Astrocyte of the cerebellum (primary cell): ENCODE measurements around the gene STK17B.
"Not testable (repeated sequence)": the region's sequence is repeated elsewhere in the genome, so short reads cannot be mapped to it uniquely, and the experiment has no call there.

Experiments
- DNase-seq: peaks from one replicate; pipeline ENCODE4 v3.0.0-alpha.2; 2011; ENCODE audit warnings: low read depth
- H3K4me3 ChIP-seq: 2 replicates; pipeline ENCODE4 v1.5.1; 2011; ENCODE audit warnings: mild to moderate bottlenecking, low read depth, low read length, moderate library complexity
- in situ Hi-C: cut with HindIII; loops from 2 replicates; pipeline ENCODE4 v1.10.0; 2017; ENCODE audit warnings: low sequenced_read_pairs
- TF ChIP-seq, protein P1 (sequence below): IDR thresholded peaks from 2 replicates; pipeline ENCODE4 v1.5.1; 2012; ENCODE audit warnings: low read length, low read depth, moderate library complexity, mild to moderate bottlenecking; ENCODE audit errors: missing control alignments

STK17B gene

DNA sequence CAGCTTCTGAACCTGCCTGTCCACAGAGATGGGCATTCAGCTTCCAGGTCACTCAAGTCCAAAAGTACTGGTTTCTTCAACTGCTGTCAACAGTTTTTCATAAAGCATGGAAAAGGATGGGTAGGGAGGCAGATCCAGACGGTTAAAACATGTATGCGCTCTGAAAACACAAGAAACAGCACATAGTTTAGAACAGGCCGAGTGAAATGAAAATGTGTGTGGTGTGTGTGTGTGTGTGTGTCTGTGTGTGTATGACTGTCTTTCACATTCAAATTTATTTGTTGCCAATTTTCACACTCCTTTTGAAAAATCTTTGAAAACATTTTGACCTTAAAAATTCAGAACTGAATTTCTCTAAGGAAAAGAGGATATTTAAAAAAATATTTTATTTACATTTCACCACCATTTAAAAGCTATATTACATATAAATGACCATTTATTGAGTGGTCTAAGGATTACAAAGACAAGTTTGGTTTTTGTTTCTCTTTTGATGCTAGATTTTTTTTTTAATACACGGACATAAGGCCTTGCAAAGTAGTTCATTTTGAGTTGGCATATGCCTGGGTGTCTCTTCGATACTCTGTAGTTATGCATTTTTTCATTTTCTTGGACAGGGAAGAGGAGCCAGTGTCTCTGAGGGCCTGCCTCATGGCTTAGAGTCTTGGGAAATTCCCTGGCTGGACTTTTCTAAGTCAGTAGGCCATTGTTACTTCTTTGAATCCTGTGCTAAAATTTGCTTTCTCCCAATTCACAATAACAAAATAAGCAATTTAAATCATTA, 30.0 kb upstream of the STK17B start:
- in situ Hi-C loops, result no loop called here
- no peak overlapping the region for H3K4me3 ChIP-seq
- DNase-seq, result no peak
- TF ChIP-seq, protein P1, sequence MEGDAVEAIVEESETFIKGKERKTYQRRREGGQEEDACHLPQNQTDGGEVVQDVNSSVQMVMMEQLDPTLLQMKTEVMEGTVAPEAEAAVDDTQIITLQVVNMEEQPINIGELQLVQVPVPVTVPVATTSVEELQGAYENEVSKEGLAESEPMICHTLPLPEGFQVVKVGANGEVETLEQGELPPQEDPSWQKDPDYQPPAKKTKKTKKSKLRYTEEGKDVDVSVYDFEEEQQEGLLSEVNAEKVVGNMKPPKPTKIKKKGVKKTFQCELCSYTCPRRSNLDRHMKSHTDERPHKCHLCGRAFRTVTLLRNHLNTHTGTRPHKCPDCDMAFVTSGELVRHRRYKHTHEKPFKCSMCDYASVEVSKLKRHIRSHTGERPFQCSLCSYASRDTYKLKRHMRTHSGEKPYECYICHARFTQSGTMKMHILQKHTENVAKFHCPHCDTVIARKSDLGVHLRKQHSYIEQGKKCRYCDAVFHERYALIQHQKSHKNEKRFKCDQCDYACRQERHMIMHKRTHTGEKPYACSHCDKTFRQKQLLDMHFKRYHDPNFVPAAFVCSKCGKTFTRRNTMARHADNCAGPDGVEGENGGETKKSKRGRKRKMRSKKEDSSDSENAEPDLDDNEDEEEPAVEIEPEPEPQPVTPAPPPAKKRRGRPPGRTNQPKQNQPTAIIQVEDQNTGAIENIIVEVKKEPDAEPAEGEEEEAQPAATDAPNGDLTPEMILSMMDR, result no peak

DNA sequence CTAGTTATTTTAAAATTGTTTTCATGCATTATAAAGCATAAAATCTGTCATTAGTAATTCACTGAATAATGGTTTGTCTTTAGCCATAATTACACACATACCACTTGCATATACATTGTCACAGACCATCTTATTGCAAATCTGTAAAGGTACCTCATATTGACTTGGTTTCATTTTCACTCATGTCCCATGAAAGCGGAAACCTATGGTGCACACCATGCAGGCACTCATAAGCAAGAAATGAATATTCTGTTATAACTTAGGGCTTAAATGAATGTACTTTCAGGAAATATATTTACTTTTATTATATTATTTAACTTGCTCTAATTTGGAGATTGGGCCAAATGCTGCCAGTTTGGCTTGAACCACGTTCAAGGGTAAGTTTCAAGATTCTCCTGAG, 29.2 kb upstream of the STK17B start:
- no peak for DNase-seq
- in situ Hi-C loops, result no loop called here
- no peak overlapping the region for H3K4me3 ChIP-seq
- TF ChIP-seq, protein P1, result no peak

DNA sequence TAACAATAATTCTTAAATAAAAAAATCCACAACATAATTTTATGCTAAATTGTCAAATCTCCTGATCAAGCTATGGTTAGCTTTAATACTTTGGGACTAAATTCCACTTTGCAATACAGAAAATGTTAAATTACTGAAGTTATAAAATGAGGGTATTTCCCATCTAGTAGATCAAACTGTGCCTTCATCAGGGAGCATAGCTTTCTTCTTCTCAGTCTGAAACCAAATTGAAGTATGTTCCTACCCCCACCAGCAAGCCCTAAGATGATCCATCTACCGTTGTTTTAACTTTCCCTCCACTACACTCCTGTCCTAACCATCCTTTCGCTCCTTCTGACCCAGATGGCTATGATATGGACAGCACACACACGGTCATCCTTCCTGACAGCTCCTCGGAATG, 24.4 kb upstream of the STK17B start:
- in situ Hi-C loops, result no loop called here
- TF ChIP-seq, protein P1, result no peak
- no peak overlapping the region for H3K4me3 ChIP-seq
- DNase-seq, result no peak

DNA sequence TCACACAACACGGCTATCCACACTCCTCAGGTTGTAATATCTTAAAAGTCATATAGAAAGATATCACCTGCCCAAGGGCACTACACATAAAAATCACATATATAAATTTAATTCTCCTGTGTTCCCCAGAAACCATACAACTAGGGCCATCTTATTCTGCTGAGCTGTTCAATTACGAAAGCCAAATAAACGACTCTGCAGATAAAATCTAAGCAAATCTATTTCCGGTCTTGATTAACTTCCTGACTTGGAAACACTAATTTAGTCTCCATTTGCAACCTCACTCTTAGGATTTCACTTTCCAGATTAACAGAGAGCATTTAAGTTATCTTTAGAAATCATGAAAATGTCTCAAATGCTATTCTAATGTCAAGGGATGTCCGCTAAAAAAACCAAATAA, 23.9 kb upstream of the STK17B start:
- TF ChIP-seq, protein P1, result no peak
- in situ Hi-C loops, result no loop called here
- no peak overlapping the region for H3K4me3 ChIP-seq
- DNase-seq, result no peak

DNA sequence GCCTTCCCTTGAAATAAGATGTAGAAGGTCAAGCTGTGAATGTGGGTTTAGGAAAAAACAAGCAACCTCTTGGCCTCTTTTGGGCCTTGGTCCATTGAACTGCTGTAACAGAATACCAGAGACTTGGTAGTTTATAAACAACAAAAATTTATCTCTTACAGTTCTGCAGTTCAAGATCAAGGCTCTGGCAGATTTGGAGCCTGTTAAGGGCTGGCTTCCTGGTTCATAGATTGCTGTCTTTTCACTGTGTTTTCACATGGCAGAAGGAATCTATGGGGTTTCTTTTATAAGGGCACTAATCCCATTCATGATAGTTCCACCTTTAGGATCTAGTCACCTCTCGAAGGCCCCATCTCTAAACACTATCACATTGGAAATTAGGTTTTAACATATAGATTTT, 20.2 kb upstream of the STK17B start:
- TF ChIP-seq, protein P1, result no peak
- in situ Hi-C loops, result no loop called here
- H3K4me3 ChIP-seq, result no peak overlapping the region
- no peak for DNase-seq

DNA sequence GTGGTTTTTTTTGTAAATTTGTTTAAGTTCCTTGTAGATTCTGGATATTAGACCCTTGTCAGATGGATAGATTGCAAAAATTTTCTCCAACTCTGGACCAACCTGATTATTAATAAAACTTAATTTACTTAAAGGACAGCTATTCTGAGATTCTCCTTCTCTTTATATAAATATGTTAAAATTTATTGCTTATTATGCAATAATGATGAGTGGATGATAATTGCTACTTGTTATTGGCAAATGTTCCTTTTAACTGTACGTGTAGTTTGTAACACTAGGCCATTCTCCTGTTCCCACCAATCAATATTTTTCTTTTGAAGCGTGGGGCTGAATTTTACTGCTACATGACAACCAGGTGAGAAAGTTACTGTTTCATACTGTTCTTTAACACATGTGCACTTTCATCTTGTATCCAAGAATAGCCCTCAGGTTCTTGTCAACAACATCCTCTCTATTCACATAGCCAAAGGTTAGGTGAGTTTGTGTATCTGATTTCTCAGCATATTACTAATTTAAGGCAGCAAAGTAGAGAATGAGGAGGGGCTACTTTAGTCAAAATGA, 16.6 kb upstream of the STK17B start:
- H3K4me3 ChIP-seq, result no peak overlapping the region
- no peak for DNase-seq
- in situ Hi-C loops, result no loop called here
- TF ChIP-seq, protein P1, result no peak

DNA sequence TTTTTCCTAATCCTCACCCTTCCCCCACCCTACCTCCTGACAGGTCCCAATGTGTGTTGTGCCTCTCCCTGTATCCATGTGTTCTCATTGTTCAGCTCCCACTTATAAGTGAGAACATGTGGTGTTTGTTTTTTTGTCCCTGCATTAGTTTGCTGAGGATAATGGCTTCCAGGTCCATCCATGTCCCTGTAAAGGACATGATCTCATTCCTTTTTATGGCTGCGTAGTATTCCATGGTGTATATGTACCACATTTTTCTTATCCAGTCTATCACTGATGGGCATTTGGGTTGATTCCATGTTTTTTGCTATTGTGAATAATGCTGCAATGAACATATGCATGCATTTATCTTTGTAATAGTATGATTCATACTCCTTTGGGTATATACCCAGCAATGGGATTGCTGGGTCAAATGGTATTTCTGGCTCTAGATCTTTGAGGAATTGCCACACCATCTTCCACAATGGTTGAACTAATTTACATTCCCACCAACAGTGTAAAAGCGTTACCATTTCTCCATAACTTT, 15.9 kb upstream of the STK17B start:
- DNase-seq, H3K4me3 ChIP-seq, in situ Hi-C loops: not testable (repeated sequence)
